PC-9 (cell line): Measurements from ENCODE around the gene NR1H3. TPM values are rescaled to one million over a fixed set of nuclear protein-coding genes. Genes with fewer than 3 reads are reported as not detected.

Experiments used
- BruUV-seq: library from RNA; stranded (reverse); fragments of 400-500 nt; replicated peaks from 2 replicates; lab custom pipeline; 2021; lab: Mats Ljungman, UMichigan
- CTCF ChIA-PET: fragments of 300-600 bp; sonication (Branson Sonifier 250); formaldehyde crosslinking; loops from one replicate; lab custom pipeline; 2022; ENCODE audit warnings: antibody characterized with exemption; lab: Charles Lee
- POLR2A ChIA-PET: fragments of 300-600 bp; sonication (Branson Sonifier 250); formaldehyde crosslinking; loops from one replicate; lab custom pipeline; 2022; ENCODE audit warnings: antibody characterized with exemption; ENCODE audit not compliant: unreplicated experiment; lab: Charles Lee
- DNase-seq, 2 experiments: peaks; one replicate each; pipeline versions ENCODE4 v3.0.0 to v3.0.0-alpha.2; 2015 to 2022; ENCODE audit warnings: mixed read lengths in 1 of 2
- H2AFZ ChIP-seq: fragments of 200-600 bp; sonication (generic); 2 replicates; pipeline ENCODE4 v1.8.1; 2017; ENCODE audit warnings: antibody characterized with exemption
- H3F3A ChIP-seq: fragments of 200-600 bp; sonication (generic); 2 replicates; pipeline ENCODE4 v1.8.1; 2017; ENCODE audit warnings: antibody characterized with exemption, mild to moderate bottlenecking, low read depth; ENCODE audit not compliant: insufficient read depth
- H3K27ac ChIP-seq: fragments of 200-600 bp; sonication (generic); 2 replicates; pipeline ENCODE4 v1.6.1; 2016; ENCODE audit warnings: mixed run types
- H3K27me3 ChIP-seq: fragments of 200-600 bp; sonication (generic); 2 replicates; pipeline ENCODE4 v1.6.1; 2016; ENCODE audit warnings: low read depth, mixed run types; ENCODE audit not compliant: insufficient read depth
- H3K36me3 ChIP-seq: fragments of 200-600 bp; sonication (generic); 2 replicates; pipeline ENCODE4 v1.6.1; 2016; ENCODE audit warnings: low read depth, mixed run types
- H3K4me1 ChIP-seq: fragments of 200-600 bp; sonication (generic); replicated peaks from 2 replicates; pipeline ENCODE4 v1.6.1; 2016; ENCODE audit warnings: mixed run types; ENCODE audit not compliant: insufficient read depth
- H3K4me2 ChIP-seq: fragments of 200-600 bp; sonication (generic); 2 replicates; pipeline ENCODE4 v1.6.1; 2017; ENCODE audit warnings: mixed run types
- H3K4me3 ChIP-seq: fragments of 200-600 bp; sonication (generic); 2 replicates; pipeline ENCODE4 v1.6.1; 2016; ENCODE audit warnings: mixed run types
- H3K79me2 ChIP-seq: fragments of 200-600 bp; sonication (generic); 2 replicates; pipeline ENCODE4 v1.6.1; 2017; ENCODE audit warnings: low read depth, mixed run types
- H3K9me2 ChIP-seq: fragments of 200-600 bp; sonication (generic); 2 replicates; pipeline ENCODE4 v1.8.1; 2017; ENCODE audit warnings: mild to moderate bottlenecking; ENCODE audit not compliant: insufficient read depth
- H3K9me3 ChIP-seq: fragments of 200-600 bp; sonication (generic); 2 replicates; pipeline ENCODE4 v1.8.1; 2016; ENCODE audit warnings: low read depth; ENCODE audit not compliant: insufficient read depth
- H4K20me1 ChIP-seq: fragments of 200-600 bp; sonication (generic); 2 replicates; pipeline ENCODE4 v1.8.1; 2017; ENCODE audit not compliant: insufficient read depth
- EZH2 ChIP-seq: fragments of 200-600 bp; sonication (generic); IDR thresholded peaks from 2 replicates; pipeline ENCODE4 v1.8.0; 2017; ENCODE audit warnings: antibody characterized with exemption, low read depth
- intact Hi-C: fragments of 100-400 bp; cut with micrococcal nuclease; formaldehyde crosslinking; loops from one replicate; pipeline ENCODE4 v1.10.0; 2022; ENCODE audit not compliant: unreplicated experiment
- total RNA-seq: library from RNA; stranded (reverse); gene quantifications from 2 replicates; pipeline ENCODE4 v1.2.3, GENCODE V29; 2021
- TF ChIP-seq, protein P1 (sequence below): fragments of 200-600 bp; sonication (generic); conservative IDR thresholded peaks from 2 replicates; pipeline ENCODE4 v1.6.1; 2017; ENCODE audit warnings: mixed run types, antibody characterized with exemption, mild to moderate bottlenecking, moderate library complexity

The NR1H3 gene
- total RNA-seq, 1 experiment from 2014 or later = 90.4 TPM

GRCh38 chr11:47236482-47236881 is 21.3 kb upstream of the NR1H3 start:
- Histone ChIP-seq H3K27me3 (no peaks in the 10 kb centered on the region), H4K20me1 (0 out of 2 replicates have a peak, but pooled peaks cover 3% of the 10 kb centered on the region), H3F3A (peaks cover 60% of the 10 kb centered on the region), H3K9me2 (no peaks in the 10 kb centered on the region), H2AFZ (no peak overlapping the region), H3K27ac (no peak overlapping the region), H3K36me3 (peaks cover 8% of the 10 kb centered on the region), H3K4me2 (no peak overlapping the region), H3K4me3 (no peak overlapping the region), H3K4me1 (peaks cover 39% of the 10 kb centered on the region), H3K79me2 (no peaks in the 10 kb centered on the region), H3K9me3 (no peaks in the 10 kb centered on the region)
- intact Hi-C loops = no loop called here
- no TSS peak for BruUV-seq
- ChIA-PET CTCF (interaction anchor here (0.6 kb wide), 1 partner anchor 73 kb away, joined by 5 read pairs; no protein-coding TSS in a partner anchor), POLR2A (no interaction called here)
- no peak for TF ChIP-seq EZH2
- TF ChIP-seq, protein P1, sequence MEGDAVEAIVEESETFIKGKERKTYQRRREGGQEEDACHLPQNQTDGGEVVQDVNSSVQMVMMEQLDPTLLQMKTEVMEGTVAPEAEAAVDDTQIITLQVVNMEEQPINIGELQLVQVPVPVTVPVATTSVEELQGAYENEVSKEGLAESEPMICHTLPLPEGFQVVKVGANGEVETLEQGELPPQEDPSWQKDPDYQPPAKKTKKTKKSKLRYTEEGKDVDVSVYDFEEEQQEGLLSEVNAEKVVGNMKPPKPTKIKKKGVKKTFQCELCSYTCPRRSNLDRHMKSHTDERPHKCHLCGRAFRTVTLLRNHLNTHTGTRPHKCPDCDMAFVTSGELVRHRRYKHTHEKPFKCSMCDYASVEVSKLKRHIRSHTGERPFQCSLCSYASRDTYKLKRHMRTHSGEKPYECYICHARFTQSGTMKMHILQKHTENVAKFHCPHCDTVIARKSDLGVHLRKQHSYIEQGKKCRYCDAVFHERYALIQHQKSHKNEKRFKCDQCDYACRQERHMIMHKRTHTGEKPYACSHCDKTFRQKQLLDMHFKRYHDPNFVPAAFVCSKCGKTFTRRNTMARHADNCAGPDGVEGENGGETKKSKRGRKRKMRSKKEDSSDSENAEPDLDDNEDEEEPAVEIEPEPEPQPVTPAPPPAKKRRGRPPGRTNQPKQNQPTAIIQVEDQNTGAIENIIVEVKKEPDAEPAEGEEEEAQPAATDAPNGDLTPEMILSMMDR = no peak
- DNase-seq = no peak

DNA sequence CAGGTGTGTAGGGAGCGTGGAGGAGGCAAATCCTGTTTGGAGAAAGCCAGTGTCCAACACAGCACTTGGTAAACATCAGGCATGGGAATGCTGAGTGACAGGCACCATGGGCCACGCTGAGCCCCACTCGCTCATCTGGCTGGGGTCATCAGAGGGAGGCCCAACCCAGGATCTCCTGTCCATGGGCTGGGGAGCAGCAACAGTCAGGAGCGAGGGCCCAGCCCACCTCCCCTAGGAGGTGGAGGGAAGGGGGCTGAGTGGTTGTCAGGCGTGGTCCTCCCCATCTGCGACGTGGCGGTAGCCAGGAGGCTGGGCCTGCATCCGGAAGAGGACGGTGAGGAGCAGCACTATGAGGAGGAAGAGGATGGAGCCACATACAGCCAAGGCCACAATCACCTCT is 17.9 kb upstream of the NR1H3 start:
- Histone ChIP-seq H3K4me1 (peaks cover 48% of the 10 kb centered on the region), H3K36me3 (peaks cover 8% of the 10 kb centered on the region), H3K9me2 (no peaks in the 10 kb centered on the region), H2AFZ (no peak overlapping the region), H3K9me3 (no peaks in the 10 kb centered on the region), H4K20me1 (0 out of 2 replicates have a peak, but pooled peaks cover 4% of the 10 kb centered on the region), H3K79me2 (no peaks in the 10 kb centered on the region), H3K4me2 (no peak overlapping the region), H3F3A (peaks cover 63% of the 10 kb centered on the region), H3K4me3 (no peak overlapping the region), H3K27ac (no peak overlapping the region), H3K27me3 (no peaks in the 10 kb centered on the region)
- TF ChIP-seq, protein P1 = no peak
- POLR2A ChIA-PET = no interaction called here
- DNase-seq = no peak
- BruUV-seq = no TSS peak
- intact Hi-C loops = no loop called here
- CTCF ChIA-PET = no interaction called here

DNA sequence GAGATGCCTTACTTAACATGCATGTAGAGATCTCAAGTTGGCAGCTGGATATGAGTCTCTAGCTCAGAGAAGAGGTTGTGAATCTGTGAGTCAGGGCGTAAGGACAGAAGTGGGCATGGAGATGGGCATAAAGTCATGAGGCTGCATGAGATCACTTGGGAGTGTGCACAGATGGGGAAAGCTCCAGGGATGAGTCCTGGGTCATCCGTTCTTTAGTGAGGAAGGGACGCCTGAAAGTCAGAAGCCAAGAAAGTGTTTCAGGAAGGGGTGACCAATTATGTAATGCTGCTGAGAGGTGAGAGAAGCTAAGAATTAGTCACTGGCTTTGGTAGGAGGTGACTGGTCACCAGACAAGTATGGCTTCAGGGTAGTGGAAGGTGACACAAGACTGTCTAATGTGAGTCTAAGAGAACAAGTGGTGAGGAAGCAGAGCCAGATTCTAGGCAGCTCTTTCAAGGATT is 15.9 kb upstream of the NR1H3 start:
- intact Hi-C loops = no loop called here
- Histone ChIP-seq H3K9me2 (no peaks in the 10 kb centered on the region), H3K27me3 (no peaks in the 10 kb centered on the region), H3F3A (peaks cover 44% of the 10 kb centered on the region), H3K4me3 (no peak overlapping the region), H3K4me1 (peaks cover 29% of the 10 kb centered on the region), H3K79me2 (no peaks in the 10 kb centered on the region), H3K36me3 (peaks cover 8% of the 10 kb centered on the region), H3K4me2 (0 out of 2 replicates have a peak overlapping the region, but pooled peaks have one; percentile 12), H3K27ac (peak overlapping the region; percentile 39), H2AFZ (no peak overlapping the region), H3K9me3 (no peaks in the 10 kb centered on the region), H4K20me1 (0 out of 2 replicates have a peak, but pooled peaks cover 4% of the 10 kb centered on the region)
- BruUV-seq = no TSS peak
- peak in 1 of 2 experiments; percentile 83 for DNase-seq
- ChIA-PET CTCF (interaction anchor here (1.6 kb wide), 1 partner anchor 17 kb away, joined by 8 read pairs; no protein-coding TSS in a partner anchor), POLR2A (interaction anchor here (0.6 to 0.7 kb wide), 3 partner anchors 27 to 396 kb away, joined by 4 to 7 read pairs (median 5); partner anchors contain the start of genes CKAP5 and DDB2)
- TF ChIP-seq, protein P1 = no peak
- no peak for TF ChIP-seq EZH2
